Activated T-helper 2 cell treated with anti-CD3 and anti-CD28 coated beads, Interferon-gamma antibody, Interleukin-2, Interleukin-4, amounts not matched to agents 10 μg/mL and 5 μg/mL and 100 μg/mL, durations not matched to agents 14 hours and 24 hours and 36 hours (primary cell): ENCODE results near the gene CTSD. TPM values are rescaled to one million over a fixed set of nuclear protein-coding genes. Genes with fewer than 3 reads are reported as not detected.

Source experiments
- DNase-seq: peaks from one replicate; pipeline ENCODE4 v3.0.0; 2021; ENCODE audit warnings: low spot score
- H3K27ac Mint-ChIP-seq: one replicate; pipeline ENCODE4 v1.8.0; 2021; ENCODE audit warnings: mixed read lengths
- H3K27me3 Mint-ChIP-seq: one replicate; pipeline ENCODE4 v1.8.0; 2021; ENCODE audit warnings: low read depth, mixed read lengths
- H3K36me3 Mint-ChIP-seq: one replicate; pipeline ENCODE4 v1.8.0; 2021; ENCODE audit warnings: low read depth, mixed read lengths
- H3K4me1 Mint-ChIP-seq: one replicate; pipeline ENCODE4 v1.8.0; 2021; ENCODE audit warnings: low read depth, mixed read lengths
- H3K4me3 Mint-ChIP-seq: one replicate; pipeline ENCODE4 v1.8.0; 2021; ENCODE audit warnings: low read depth, mild to moderate bottlenecking, moderate library complexity, mixed read lengths
- H3K9me3 Mint-ChIP-seq: one replicate; pipeline ENCODE4 v1.8.0; 2021; ENCODE audit warnings: mixed read lengths
- intact Hi-C: fragments of 100-400 bp; cut with micrococcal nuclease; formaldehyde crosslinking; loops from one replicate; pipeline ENCODE4 v1.15.1; 2023
- total RNA-seq: library from RNA; stranded (reverse); gene quantifications from 2 replicates; pipeline ENCODE4 v1.2.3, GENCODE V29; 2022

Gene CTSD
- total RNA-seq, 1 donor from 2014 or later, result 73.5 TPM

GRCh38 chr11:1779034-1779805 is 15.5 kb upstream of the CTSD start:
- Mint-ChIP-seq H3K4me3 (no peak overlapping the region), H3K27me3 (no peaks in the 10 kb centered on the region), H3K9me3 (no peaks in the 10 kb centered on the region), H3K4me1 (no peaks in the 10 kb centered on the region), H3K36me3 (no peaks in the 10 kb centered on the region), H3K27ac (no peak overlapping the region)
- no peak for DNase-seq
- intact Hi-C loops, result no loop called here

GRCh38 chr11:1778141-1778911 is 14.6 kb upstream of the CTSD start:
- DNase-seq, result no peak
- H3K4me3 Mint-ChIP-seq, result no peak overlapping the region
- H3K9me3 Mint-ChIP-seq, result no peaks in the 10 kb centered on the region
- intact Hi-C loops, result no loop called here
- H3K36me3 Mint-ChIP-seq, result no peaks in the 10 kb centered on the region
- H3K27ac Mint-ChIP-seq, result no peak overlapping the region
- no peaks in the 10 kb centered on the region for H3K27me3 Mint-ChIP-seq
- H3K4me1 Mint-ChIP-seq, result peaks cover 3% of the 10 kb centered on the region

- peaks cover 4% of the 10 kb centered on the region for H3K4me1 Mint-ChIP-seq
- intact Hi-C loops, result no loop called here
- H3K36me3 Mint-ChIP-seq, result no peaks in the 10 kb centered on the region
- H3K9me3 Mint-ChIP-seq, result no peaks in the 10 kb centered on the region
- no peak overlapping the region for H3K27ac Mint-ChIP-seq
- no peak for DNase-seq
- no peaks in the 10 kb centered on the region for H3K27me3 Mint-ChIP-seq
- H3K4me3 Mint-ChIP-seq, result no peak overlapping the region
Measured at GRCh38 chr11:1777737-1778136, 14.0 kb upstream of the CTSD start.

GRCh38 chr11:1776944-1777715 is 13.4 kb upstream of the CTSD start:
- no peaks in the 10 kb centered on the region for H3K27me3 Mint-ChIP-seq
- H3K4me1 Mint-ChIP-seq, result peaks cover 10% of the 10 kb centered on the region
- H3K9me3 Mint-ChIP-seq, result no peaks in the 10 kb centered on the region
- H3K36me3 Mint-ChIP-seq, result no peaks in the 10 kb centered on the region
- no peak overlapping the region for H3K4me3 Mint-ChIP-seq
- H3K27ac Mint-ChIP-seq, result no peak overlapping the region
- DNase-seq, result no peak
- intact Hi-C loops, result no loop called here

GRCh38 chr11:1776331-1776851 is 12.7 kb upstream of the CTSD start:
- no peak overlapping the region for H3K27ac Mint-ChIP-seq
- intact Hi-C loops, result no loop called here
- no peak for DNase-seq
- H3K27me3 Mint-ChIP-seq, result no peaks in the 10 kb centered on the region
- no peak overlapping the region for H3K4me3 Mint-ChIP-seq
- H3K9me3 Mint-ChIP-seq, result no peaks in the 10 kb centered on the region
- peaks cover 16% of the 10 kb centered on the region for H3K4me1 Mint-ChIP-seq
- H3K36me3 Mint-ChIP-seq, result no peaks in the 10 kb centered on the region

- intact Hi-C loops, result no loop called here
- H3K4me3 Mint-ChIP-seq, result no peak overlapping the region
- no peaks in the 10 kb centered on the region for H3K36me3 Mint-ChIP-seq
- peaks cover 16% of the 10 kb centered on the region for H3K4me1 Mint-ChIP-seq
- DNase-seq, result no peak
- no peaks in the 10 kb centered on the region for H3K9me3 Mint-ChIP-seq
- H3K27me3 Mint-ChIP-seq, result no peaks in the 10 kb centered on the region
- no peak overlapping the region for H3K27ac Mint-ChIP-seq
Measured at GRCh38 chr11:1774886-1775285, 11.2 kb upstream of the CTSD start.

GRCh38 chr11:1773994-1774550 is 10.3 kb upstream of the CTSD start:
- intact Hi-C loops, result no loop called here
- no peaks in the 10 kb centered on the region for H3K36me3 Mint-ChIP-seq
- peaks cover 16% of the 10 kb centered on the region for H3K4me1 Mint-ChIP-seq
- no peaks in the 10 kb centered on the region for H3K27me3 Mint-ChIP-seq
- H3K9me3 Mint-ChIP-seq, result no peaks in the 10 kb centered on the region
- no peak for DNase-seq
- H3K27ac Mint-ChIP-seq, result no peak overlapping the region
- H3K4me3 Mint-ChIP-seq, result no peak overlapping the region

GRCh38 chr11:1773131-1773993 is 9.6 kb upstream of the CTSD start:
- H3K27me3 Mint-ChIP-seq, result no peaks in the 10 kb centered on the region
- no peak overlapping the region for H3K27ac Mint-ChIP-seq
- no peak overlapping the region for H3K4me3 Mint-ChIP-seq
- no peaks in the 10 kb centered on the region for H3K9me3 Mint-ChIP-seq
- H3K36me3 Mint-ChIP-seq, result no peaks in the 10 kb centered on the region
- no peak for DNase-seq
- peaks cover 16% of the 10 kb centered on the region for H3K4me1 Mint-ChIP-seq
- intact Hi-C loops, result no loop called here

- intact Hi-C loops, result no loop called here
- Mint-ChIP-seq H3K36me3 (no peaks in the 10 kb centered on the region), H3K4me1 (peaks cover 16% of the 10 kb centered on the region), H3K9me3 (no peaks in the 10 kb centered on the region), H3K27me3 (no peaks in the 10 kb centered on the region), H3K4me3 (peak overlapping the region; percentile 31), H3K27ac (peak overlapping the region; percentile 73)
- peak; percentile 46 for DNase-seq
Measured at GRCh38 chr11:1772270-1773130, 8.8 kb upstream of the CTSD start.

GRCh38 chr11:1771700-1772099 is 8.0 kb upstream of the CTSD start:
- Mint-ChIP-seq H3K4me3 (no peak overlapping the region), H3K27ac (peak overlapping the region; percentile 73), H3K36me3 (no peaks in the 10 kb centered on the region), H3K27me3 (no peaks in the 10 kb centered on the region), H3K9me3 (no peaks in the 10 kb centered on the region), H3K4me1 (peaks cover 16% of the 10 kb centered on the region)
- intact Hi-C loops, result no loop called here
- DNase-seq, result no peak

GRCh38 chr11:1771273-1771672 is 7.5 kb upstream of the CTSD start:
- H3K4me3 Mint-ChIP-seq, result no peak overlapping the region
- no peaks in the 10 kb centered on the region for H3K36me3 Mint-ChIP-seq
- H3K27ac Mint-ChIP-seq, result no peak overlapping the region
- intact Hi-C loops, result no loop called here
- no peak for DNase-seq
- peaks cover 16% of the 10 kb centered on the region for H3K4me1 Mint-ChIP-seq
- H3K9me3 Mint-ChIP-seq, result no peaks in the 10 kb centered on the region
- H3K27me3 Mint-ChIP-seq, result no peaks in the 10 kb centered on the region
